Measurements from ENCODE around the gene EDAR.

The EDAR gene

DNA sequence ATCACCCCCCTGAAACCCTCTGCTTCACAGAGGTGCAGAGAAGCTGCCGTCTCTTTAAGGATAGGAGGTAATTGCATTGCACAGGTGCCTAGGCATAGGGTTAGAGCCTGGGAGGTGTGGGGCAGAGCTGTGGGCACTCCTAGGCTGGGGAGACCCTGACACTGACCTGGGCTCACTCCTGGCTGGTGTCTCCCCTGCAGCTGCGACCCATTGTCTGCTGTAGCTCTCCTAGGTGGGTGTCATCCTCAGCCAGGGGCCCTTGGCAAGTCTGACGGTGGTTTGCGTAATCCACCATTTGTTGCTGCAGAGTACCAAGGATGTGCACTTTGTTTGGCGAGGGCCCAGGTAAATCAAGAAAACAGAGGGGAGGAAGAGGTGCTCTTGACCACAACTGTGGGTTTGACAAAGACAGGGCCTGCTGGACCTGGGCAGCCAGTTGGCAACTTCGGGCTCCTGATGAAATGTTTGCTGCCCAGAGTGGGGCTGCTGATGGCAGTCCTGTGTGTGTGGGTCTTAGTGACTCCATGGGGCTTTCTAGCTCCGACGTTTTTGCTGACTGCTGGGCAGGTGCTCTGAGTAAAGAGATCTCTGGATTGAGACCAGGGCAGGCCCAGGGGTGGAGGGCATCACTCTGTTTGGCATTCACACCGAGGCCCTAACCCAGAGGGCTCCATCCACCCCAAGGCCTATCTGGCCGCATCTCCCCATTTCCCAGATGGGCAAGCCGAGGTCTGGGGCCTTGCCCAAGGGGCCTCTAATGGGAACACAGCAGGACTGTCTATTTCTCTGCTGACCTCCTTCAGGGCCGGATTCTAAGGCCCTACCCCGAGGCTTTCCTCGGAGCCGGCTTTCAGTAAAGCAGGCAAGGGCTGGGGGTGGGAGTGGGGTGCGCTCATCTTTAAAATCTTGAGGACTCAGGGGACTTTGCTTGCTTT lies 67.7 kb downstream of the EDAR start:
- TF ChIP-seq POLR2AphosphoS5 (IDR thresholded peaks at IDR 0.05; ENCODE audit: low read depth, low read length) (no peak), SIN3A (IDR thresholded peaks at IDR 0.05; ENCODE audit: borderline replicate concordance, insufficient read depth, low read length) (no peak), TAF1 (IDR thresholded peaks at IDR 0.05; ENCODE audit: borderline replicate concordance, insufficient read depth, low read length) (no peak)

DNA sequence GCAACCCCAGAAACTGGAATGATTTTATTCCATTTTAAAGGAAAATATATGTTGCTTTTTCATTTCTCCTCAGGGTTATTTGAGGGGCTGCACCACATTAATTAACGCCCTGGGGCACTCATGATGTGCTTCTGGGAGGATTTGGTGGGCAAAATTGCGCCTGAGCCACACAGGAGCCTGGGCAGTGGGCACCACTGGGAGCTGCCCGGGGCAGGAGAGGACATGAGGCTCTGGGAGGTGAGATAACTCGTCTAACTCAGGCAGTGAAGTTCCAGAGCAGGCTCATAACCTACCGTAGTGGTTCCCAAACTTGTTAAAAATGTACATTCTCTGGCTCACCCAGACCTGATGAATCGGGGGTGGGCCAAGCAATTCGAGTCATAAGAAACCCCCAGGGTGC lies 68.3 kb downstream of the EDAR start:
- TF ChIP-seq TAF1 (IDR thresholded peaks at IDR 0.05; ENCODE audit: borderline replicate concordance, insufficient read depth, low read length) (no peak), SIN3A (IDR thresholded peaks at IDR 0.05; ENCODE audit: borderline replicate concordance, insufficient read depth, low read length) (no peak), POLR2AphosphoS5 (IDR thresholded peaks at IDR 0.05; ENCODE audit: low read depth, low read length) (no peak), FOXP2 (optimal IDR thresholded peaks at IDR 0.05; ENCODE audit: borderline replicate concordance, extremely low read depth, extremely low read length, insufficient read depth) (no peak)
- TF ChIP-seq, protein P1, sequence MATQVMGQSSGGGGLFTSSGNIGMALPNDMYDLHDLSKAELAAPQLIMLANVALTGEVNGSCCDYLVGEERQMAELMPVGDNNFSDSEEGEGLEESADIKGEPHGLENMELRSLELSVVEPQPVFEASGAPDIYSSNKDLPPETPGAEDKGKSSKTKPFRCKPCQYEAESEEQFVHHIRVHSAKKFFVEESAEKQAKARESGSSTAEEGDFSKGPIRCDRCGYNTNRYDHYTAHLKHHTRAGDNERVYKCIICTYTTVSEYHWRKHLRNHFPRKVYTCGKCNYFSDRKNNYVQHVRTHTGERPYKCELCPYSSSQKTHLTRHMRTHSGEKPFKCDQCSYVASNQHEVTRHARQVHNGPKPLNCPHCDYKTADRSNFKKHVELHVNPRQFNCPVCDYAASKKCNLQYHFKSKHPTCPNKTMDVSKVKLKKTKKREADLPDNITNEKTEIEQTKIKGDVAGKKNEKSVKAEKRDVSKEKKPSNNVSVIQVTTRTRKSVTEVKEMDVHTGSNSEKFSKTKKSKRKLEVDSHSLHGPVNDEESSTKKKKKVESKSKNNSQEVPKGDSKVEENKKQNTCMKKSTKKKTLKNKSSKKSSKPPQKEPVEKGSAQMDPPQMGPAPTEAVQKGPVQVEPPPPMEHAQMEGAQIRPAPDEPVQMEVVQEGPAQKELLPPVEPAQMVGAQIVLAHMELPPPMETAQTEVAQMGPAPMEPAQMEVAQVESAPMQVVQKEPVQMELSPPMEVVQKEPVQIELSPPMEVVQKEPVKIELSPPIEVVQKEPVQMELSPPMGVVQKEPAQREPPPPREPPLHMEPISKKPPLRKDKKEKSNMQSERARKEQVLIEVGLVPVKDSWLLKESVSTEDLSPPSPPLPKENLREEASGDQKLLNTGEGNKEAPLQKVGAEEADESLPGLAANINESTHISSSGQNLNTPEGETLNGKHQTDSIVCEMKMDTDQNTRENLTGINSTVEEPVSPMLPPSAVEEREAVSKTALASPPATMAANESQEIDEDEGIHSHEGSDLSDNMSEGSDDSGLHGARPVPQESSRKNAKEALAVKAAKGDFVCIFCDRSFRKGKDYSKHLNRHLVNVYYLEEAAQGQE (IDR thresholded peaks at IDR 0.05; ENCODE audit: insufficient read depth in 1 of 2, low read depth in 2 of 2, low read length in 2 of 2) = no peak

DNA sequence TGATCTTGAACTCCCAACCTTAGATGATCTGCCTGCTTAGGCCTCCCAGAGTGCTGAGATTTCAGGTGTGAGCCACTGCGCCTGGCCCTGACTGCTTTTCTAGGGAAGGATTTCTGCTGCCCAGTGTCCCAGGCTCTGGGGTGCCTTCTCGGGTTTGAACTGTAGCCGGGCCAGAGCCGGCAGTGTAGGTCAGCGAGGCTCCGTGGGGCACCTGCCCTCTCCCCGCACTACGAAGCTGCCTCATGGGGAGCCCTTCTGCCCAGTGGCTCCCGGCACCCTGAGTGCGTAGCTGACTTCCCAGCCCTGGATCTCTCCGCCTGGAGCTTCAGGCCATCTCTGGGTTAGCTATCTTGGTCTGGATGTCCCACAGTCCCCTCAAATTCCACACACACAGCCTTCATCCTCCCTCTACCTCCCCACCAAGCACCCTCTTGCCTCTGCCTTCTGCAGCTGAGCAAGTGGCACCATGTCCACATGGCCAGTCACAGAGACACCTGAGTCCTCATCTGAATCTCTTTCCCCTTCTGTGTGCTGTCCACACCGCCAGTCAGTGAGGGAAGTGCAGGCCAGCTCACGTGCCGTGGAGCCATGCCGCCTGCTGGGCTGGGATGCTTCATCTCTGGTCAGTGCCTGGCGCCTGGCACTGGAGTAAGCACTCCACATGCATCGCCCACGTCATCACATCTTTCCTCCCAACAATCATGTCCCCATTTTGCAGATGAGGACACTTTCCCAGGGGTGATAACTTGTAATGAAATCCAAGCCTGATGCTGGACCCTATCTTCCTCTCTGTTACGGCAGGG lies 69.2 kb downstream of the EDAR start:
- TF ChIP-seq FOXP2 (optimal IDR thresholded peaks at IDR 0.05; ENCODE audit: borderline replicate concordance, extremely low read depth, extremely low read length, insufficient read depth) (no peak), SIN3A (IDR thresholded peaks at IDR 0.05; ENCODE audit: borderline replicate concordance, insufficient read depth, low read length) (no peak), TAF1 (IDR thresholded peaks at IDR 0.05; ENCODE audit: borderline replicate concordance, insufficient read depth, low read length) (no peak), POLR2AphosphoS5 (IDR thresholded peaks at IDR 0.05; ENCODE audit: low read depth, low read length) (no peak)
- TF ChIP-seq, protein P1 (IDR thresholded peaks at IDR 0.05; ENCODE audit: insufficient read depth in 1 of 2, low read depth in 2 of 2, low read length in 2 of 2) = no peak

DNA sequence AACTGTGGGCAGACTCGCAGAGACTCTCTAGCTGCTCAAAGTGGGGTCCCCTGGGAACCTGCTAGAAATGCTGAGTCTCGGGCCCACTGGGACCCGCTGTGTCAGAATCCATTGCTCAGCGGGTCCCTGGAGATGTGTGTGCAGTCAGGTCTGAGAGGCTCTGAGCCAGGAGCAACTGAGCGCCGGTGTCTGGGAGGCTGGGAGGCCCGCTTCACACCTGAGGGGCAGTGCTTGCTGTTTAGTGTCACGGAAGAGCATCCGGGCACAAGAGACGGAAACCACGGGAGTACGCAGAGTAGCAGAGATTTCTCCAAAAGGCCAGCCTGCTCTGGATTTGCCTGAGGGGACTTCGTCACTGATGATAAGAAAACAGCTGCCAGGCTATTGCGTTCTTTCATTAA lies 70.1 kb downstream of the EDAR start:
- no peak for TF ChIP-seq SIN3A (IDR thresholded peaks at IDR 0.05; ENCODE audit: borderline replicate concordance, insufficient read depth, low read length)
- TF ChIP-seq TAF1 (IDR thresholded peaks at IDR 0.05; ENCODE audit: borderline replicate concordance, insufficient read depth, low read length) = no peak
- no peak for TF ChIP-seq POLR2AphosphoS5 (IDR thresholded peaks at IDR 0.05; ENCODE audit: low read depth, low read length)
- TF ChIP-seq FOXP2 (optimal IDR thresholded peaks at IDR 0.05; ENCODE audit: borderline replicate concordance, extremely low read depth, extremely low read length, insufficient read depth) = no peak
- TF ChIP-seq, protein P1 (IDR thresholded peaks at IDR 0.05; ENCODE audit: insufficient read depth in 1 of 2, low read depth in 2 of 2, low read length in 2 of 2) = no peak

DNA sequence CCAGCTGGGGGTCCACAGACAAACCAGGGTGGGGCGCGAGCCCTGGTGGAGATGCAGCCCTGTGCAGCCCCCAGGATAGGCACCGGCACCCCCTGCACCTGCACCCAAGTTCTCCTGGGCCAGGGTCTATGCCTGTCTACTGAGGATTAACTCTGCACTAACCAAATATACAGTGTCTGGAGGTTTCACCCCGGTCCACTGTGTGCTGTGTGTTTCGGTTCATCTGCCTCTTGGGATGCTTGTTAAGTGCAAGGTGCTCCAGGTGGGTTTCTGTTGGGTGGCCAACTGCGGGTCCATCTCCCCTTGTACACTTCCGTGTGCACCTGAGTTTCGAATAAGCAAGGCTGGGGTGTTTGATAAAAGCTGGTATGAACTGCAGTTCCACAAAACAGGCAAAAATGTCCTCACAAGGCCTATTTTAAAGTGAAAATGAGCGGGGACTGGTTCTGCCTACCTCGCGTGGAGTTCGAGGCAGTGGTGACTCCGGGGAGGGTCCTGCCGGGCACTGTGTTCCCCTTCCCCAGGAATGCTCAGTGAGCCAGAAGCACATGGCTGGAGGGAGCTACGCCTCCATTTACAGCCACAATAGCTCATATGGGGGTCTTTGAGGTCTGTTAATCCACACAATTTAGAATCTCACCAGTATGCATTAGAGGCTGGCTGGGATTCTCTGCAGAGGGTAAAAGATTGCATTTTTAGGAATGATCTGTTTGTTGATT lies 70.7 kb downstream of the EDAR start:
- no peak for TF ChIP-seq SIN3A (IDR thresholded peaks at IDR 0.05; ENCODE audit: borderline replicate concordance, insufficient read depth, low read length)
